ENCODE measurements around the gene RPP40.

The RPP40 gene

DNA sequence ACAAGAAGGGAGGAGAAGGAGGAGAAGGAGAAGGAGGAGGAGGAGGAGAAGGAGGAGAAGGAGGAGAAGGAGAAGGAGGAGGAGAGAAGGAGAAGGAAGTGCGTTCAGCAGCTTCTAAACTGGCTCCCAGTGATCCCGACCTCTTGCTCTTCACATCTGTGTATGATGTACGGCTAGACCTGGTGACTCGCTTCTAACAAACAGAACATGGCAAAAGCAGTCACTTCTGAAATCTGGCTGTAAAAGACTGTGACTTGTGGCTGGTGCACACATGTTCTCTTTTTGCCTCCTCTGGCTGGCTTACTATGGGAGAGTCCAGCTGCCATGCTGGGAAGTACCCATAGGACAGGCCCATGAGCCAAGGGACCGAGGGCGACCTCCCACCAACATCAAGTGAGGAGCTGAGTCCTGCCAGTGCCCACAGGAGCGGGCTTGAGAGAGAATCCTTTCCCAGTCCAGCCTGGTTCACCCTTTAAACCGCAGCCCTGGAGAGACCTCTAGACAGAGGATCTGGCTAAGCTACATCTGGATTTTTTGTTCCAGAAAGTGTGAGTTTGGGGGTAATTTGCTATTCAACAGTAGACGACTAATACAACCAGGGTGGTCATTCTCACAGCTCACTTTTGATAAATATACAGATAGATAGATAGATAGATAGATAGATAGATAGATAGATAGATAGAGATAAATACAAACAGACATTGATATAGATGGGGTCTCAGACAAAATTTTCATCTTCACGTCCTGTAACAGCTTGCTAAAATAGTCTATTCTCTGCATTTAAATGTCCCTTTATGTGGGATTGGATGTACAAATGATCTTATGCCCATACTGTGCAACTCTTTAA lies 42.3 kb downstream of the RPP40 start:
- no peaks in the 10 kb centered on the region for H3K36me3 ChIP-seq (ENCODE audit: low read depth)
- no peaks in the 10 kb centered on the region for H3K4me1 ChIP-seq (ENCODE audit: insufficient read depth, poor library complexity, severe bottlenecking)
- H3K4me3 ChIP-seq (ENCODE audit: severe bottlenecking) = no peak overlapping the region
- H3K9me3 ChIP-seq (ENCODE audit: severe bottlenecking) = no peaks in the 10 kb centered on the region
- ATAC-seq (ENCODE audit: low read depth) (no peak), DNase-seq (ENCODE audit: low spot score) (no peak)
- H3K27me3 ChIP-seq (ENCODE audit: insufficient read depth, poor library complexity, severe bottlenecking) = no peaks in the 10 kb centered on the region
- TF ChIP-seq, protein P1, sequence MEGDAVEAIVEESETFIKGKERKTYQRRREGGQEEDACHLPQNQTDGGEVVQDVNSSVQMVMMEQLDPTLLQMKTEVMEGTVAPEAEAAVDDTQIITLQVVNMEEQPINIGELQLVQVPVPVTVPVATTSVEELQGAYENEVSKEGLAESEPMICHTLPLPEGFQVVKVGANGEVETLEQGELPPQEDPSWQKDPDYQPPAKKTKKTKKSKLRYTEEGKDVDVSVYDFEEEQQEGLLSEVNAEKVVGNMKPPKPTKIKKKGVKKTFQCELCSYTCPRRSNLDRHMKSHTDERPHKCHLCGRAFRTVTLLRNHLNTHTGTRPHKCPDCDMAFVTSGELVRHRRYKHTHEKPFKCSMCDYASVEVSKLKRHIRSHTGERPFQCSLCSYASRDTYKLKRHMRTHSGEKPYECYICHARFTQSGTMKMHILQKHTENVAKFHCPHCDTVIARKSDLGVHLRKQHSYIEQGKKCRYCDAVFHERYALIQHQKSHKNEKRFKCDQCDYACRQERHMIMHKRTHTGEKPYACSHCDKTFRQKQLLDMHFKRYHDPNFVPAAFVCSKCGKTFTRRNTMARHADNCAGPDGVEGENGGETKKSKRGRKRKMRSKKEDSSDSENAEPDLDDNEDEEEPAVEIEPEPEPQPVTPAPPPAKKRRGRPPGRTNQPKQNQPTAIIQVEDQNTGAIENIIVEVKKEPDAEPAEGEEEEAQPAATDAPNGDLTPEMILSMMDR (IDR thresholded peaks at IDR 0.05; ENCODE audit: poor library complexity, severe bottlenecking) = no peak
- no peak overlapping the region for H3K27ac ChIP-seq (ENCODE audit: poor library complexity, severe bottlenecking)

DNA sequence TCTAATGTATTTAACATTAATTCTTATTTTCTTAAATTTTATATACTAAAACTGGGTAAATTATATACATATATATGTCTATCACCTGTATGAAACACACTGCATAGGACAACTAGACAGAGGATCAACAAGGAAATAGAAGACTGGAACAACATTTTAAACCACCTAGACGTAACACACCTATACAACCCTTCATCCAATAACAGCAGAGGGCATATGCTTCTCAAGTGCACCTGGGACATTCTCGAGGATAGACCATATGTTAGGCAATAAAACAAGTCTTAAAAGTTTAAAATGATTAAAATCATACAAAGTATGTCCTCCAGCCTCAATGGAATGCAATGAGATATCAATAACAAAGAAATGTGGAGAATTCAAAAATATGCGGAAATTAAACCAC lies 45.2 kb downstream of the RPP40 start:
- TF ChIP-seq, protein P1 (IDR thresholded peaks at IDR 0.05; ENCODE audit: poor library complexity, severe bottlenecking) = no peak
- Histone ChIP-seq H3K4me1 (ENCODE audit: insufficient read depth, poor library complexity, severe bottlenecking) (no peaks in the 10 kb centered on the region), H3K36me3 (ENCODE audit: low read depth) (peaks cover 15% of the 10 kb centered on the region), H3K27ac (ENCODE audit: poor library complexity, severe bottlenecking) (no peak overlapping the region), H3K27me3 (ENCODE audit: insufficient read depth, poor library complexity, severe bottlenecking) (no peaks in the 10 kb centered on the region), H3K9me3 (ENCODE audit: severe bottlenecking) (no peaks in the 10 kb centered on the region), H3K4me3 (ENCODE audit: severe bottlenecking) (no peak overlapping the region)
- no peak for DNase-seq (ENCODE audit: low spot score)
- no peak for ATAC-seq (ENCODE audit: low read depth)

DNA sequence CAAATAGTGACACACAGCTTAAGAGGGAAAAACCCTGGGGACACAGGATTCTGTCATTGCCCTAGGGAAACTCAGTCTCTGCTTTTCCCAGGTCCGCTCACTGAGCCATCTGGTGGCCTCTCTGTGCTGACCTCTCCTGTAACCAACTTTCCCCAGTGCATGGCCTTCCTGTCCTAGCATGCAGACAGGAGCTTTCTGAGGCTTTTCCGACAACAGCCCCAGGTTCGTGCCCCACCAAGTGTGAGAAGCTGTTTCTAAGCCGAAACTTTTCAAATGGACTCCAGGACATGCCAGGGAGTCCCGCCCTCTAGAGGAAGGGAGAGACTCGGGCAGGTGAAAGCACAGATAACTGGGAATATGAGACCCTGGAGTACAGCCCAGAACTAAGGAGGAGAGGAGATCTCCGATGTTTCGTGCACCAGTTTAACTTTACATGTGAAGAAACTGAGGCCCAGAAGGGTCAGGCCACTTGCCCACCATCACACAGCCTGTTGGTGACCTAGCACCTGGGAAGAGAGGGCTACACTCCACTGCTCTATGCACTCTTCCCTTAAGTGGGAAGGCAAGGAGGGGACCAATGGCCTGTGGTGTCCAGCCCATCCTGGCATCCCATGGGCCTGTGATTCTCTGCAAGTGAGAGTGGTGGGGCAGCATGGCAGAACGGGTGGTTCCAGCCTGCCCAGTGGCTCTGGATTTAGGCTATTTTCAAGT lies 46.2 kb downstream of the RPP40 start:
- no peak for DNase-seq (ENCODE audit: low spot score)
- no peaks in the 10 kb centered on the region for H3K27me3 ChIP-seq (ENCODE audit: insufficient read depth, poor library complexity, severe bottlenecking)
- TF ChIP-seq, protein P1 (IDR thresholded peaks at IDR 0.05; ENCODE audit: poor library complexity, severe bottlenecking) = peak; percentile 34
- H3K9me3 ChIP-seq (ENCODE audit: severe bottlenecking) = no peaks in the 10 kb centered on the region
- no peak overlapping the region for H3K27ac ChIP-seq (ENCODE audit: poor library complexity, severe bottlenecking)
- no peak overlapping the region for H3K4me3 ChIP-seq (ENCODE audit: severe bottlenecking)
- no peaks in the 10 kb centered on the region for H3K4me1 ChIP-seq (ENCODE audit: insufficient read depth, poor library complexity, severe bottlenecking)
- H3K36me3 ChIP-seq (ENCODE audit: low read depth) = peaks cover 22% of the 10 kb centered on the region
- peak; percentile 65 for ATAC-seq (ENCODE audit: low read depth)

DNA sequence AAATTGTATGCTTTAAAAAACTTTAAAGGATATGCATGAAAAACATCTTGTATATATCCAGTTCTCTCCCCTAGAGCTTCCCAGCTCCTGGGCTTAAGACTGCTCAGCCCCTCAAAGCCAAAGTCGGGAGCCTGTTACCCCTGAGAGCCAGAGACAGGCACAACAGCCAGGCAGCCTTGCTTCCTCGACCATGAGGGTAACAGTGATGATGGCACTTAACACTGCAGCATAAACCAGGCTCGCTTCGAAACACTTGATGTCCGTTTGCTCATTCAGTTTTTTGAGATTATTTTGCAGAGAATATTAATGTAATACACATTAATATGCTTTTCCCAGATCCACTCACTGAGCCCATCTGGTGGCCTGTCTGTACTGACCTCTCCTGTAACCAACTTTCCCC lies 47.2 kb downstream of the RPP40 start:
- no peaks in the 10 kb centered on the region for H3K27me3 ChIP-seq (ENCODE audit: insufficient read depth, poor library complexity, severe bottlenecking)
- DNase-seq (ENCODE audit: low spot score) (no peak), ATAC-seq (ENCODE audit: low read depth) (no peak)
- H3K36me3 ChIP-seq (ENCODE audit: low read depth) = peaks cover 32% of the 10 kb centered on the region
- TF ChIP-seq, protein P1 (IDR thresholded peaks at IDR 0.05; ENCODE audit: poor library complexity, severe bottlenecking) = no peak
- H3K4me1 ChIP-seq (ENCODE audit: insufficient read depth, poor library complexity, severe bottlenecking) = no peaks in the 10 kb centered on the region
- H3K4me3 ChIP-seq (ENCODE audit: severe bottlenecking) = no peak overlapping the region
- H3K9me3 ChIP-seq (ENCODE audit: severe bottlenecking) = no peaks in the 10 kb centered on the region
- no peak overlapping the region for H3K27ac ChIP-seq (ENCODE audit: poor library complexity, severe bottlenecking)
